Fibroblast of skin of back (primary cell): ENCODE measurements around the gene STPG3.

ENCODE experiments used
- DNase-seq: peaks from one replicate; pipeline ENCODE4 v3.0.0-alpha.2; 2013

Gene STPG3

DNA sequence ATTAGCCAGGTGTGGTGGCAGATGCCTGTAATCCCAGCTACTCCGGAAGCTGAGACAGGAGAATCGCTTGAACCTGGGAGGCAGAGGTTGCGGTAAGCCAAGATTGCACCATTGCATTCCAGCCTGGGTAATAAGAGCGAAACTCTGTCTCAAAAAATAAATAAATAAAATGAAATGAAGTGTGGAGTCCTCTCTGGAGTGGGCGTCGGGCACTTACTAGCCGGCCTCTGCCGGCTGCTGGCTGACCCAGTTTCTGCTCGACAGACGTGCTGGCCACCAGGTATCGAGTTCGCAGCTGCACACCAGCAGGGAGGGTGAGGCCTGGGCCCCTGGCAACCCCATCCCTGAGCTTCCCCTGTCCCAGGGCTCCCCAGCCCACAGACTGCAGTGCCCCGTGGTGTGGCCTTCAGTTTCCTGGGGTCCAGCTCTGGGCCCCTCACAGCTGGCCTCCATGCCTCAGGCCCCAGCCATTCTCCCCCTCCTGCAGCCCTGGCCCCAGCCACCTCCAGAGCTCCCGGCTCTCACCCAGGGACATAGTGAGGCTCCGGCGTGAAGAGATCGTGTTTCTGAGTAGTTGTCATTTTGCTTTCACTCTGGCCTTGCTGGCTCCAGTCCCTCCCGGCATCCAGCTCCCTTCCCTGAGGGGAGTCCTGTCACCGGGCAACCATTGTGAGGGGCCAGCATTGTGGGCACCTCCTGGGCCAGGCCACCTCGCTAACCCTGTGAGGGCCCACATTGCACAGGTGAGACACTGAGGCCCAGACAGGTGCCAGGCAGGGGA is 3.8 kb upstream of the STPG3 start:
- DNase-seq: no peak

GRCh38 chr9:137247916-137248175 is 3.2 kb upstream of the STPG3 start:
- DNase-seq: no peak

GRCh38 chr9:137250329-137251193 is 525 bp upstream of the STPG3 start:
- no peak for DNase-seq

DNA sequence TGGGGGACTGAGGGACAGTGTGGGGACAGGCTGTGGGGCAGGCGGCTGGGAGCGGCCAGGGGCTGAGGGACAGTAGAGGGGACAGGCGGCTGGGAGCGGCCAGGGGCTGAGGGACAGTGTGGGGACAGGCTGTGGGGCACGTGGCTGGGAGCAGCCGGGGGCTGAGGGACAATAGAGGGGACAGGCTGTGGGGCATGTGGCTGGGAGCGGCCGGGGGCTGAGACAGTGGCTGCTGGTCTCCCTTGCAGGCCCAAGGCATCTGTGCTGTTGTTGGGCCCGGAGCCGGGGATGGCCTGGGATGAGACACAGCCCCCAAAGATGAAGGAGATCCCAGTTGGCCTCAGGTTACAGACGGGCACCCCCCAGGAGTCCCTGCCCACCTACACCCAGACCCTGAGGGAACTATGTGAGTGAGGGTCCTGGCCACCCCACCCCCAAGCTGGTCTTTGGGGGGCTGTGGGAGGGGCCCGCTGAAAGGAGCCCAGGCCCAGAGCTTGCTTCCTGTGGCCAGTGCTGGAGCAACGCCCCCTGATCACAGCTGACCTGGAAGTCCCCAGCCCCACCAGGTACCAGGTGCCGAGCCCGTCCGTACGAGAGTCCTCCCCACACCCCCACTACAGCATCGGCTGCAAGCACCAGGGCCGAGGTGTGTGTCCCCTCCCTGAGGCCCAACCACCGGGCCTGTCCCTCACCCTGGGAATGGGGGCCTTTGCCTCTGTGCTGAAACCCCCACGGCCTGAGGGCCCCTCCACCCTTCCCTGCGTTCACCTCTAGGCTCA is 593 bp downstream of the STPG3 start:
- DNase-seq: no peak

DNA sequence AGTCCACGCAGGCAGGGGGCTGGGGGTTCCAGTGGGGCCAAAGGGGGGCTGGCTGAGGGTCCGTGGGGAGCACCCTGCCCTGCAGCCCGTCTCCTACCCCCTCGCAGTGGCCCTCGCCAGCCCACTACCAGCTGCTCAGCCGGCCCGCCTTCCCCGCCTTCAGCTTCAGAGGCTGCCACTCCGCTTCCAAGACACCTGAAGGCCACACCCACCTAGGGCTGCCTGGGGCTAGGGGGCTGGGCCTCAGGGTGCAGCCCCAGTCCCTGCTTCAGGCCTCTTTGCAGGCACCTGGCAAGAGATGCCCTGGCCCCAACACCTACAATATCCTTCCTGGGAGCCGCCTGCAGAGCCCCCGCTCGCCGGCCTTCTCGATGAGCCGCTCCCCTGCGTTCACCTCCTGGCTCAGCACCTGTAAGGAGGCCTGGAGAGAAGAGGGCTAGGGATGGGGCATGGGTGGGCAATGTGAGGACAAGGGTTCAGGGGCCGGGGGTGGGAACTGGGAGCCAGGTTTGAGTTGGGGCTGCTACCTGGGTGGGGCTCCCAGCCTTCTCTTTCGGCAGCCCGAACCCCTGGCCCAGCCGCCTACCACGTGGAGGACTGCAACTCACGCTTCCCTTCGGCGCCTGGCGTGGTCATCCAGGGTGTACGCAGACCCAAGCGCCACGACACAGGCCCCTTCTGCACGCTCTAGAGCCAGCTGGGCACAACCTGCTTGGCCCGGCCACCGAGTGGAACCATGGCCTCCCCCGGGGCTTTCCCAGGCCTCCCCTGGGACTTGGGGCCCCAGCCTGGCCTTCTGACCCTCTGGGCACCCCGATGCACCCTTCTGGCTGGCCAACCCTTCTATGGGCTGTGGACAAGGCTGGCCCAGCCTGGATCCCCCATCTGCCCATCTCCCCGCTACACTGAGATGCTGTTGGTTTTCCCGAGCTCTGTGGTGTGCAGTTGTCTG is 1.7 kb downstream of the STPG3 start:
- DNase-seq: no peak

DNA sequence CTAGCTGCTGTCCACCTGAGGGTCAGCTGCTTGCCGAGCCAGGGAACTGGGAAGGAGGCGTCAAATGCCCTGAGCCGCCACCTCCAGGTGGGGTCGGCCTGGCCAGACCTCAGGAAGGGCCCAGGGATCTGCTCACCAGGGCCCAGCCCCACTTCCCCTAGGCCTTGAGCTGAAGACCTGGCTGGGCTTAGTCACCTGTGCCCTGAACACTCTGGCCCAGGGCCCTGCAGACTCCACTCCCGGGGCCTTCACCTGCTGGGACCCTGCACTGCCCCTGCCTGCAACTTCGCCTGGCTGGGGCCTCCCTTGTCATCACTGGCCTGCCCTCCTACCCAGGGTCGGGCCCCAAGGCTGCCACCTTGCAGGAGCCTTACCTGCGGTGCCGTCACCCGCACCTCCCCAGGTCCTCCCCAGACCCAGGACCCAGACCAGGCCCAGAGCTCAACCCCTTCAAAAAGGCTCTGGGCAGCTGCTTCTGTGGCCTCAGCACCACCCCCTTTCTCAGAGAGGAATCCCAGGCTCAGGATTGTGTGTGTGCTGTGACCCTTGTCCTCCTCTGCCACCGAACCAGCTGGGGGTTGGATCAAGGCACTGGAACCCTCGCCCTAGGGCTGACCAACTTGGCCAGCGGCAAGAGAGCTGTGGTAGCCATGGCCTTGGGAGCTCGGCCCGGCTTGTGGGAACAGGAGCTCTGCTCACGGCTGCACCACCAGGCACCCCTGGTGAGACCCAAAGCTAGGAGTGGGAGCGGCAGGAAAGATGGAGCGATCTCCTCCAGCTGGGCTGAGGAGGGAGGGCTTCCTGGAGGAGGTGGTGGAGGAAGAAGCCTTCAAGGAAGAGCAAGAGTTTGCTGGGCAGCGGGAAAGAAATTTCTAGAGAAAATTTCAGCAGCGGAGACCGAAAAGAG is 2.9 kb downstream of the STPG3 start:
- DNase-seq: no peak

DNA sequence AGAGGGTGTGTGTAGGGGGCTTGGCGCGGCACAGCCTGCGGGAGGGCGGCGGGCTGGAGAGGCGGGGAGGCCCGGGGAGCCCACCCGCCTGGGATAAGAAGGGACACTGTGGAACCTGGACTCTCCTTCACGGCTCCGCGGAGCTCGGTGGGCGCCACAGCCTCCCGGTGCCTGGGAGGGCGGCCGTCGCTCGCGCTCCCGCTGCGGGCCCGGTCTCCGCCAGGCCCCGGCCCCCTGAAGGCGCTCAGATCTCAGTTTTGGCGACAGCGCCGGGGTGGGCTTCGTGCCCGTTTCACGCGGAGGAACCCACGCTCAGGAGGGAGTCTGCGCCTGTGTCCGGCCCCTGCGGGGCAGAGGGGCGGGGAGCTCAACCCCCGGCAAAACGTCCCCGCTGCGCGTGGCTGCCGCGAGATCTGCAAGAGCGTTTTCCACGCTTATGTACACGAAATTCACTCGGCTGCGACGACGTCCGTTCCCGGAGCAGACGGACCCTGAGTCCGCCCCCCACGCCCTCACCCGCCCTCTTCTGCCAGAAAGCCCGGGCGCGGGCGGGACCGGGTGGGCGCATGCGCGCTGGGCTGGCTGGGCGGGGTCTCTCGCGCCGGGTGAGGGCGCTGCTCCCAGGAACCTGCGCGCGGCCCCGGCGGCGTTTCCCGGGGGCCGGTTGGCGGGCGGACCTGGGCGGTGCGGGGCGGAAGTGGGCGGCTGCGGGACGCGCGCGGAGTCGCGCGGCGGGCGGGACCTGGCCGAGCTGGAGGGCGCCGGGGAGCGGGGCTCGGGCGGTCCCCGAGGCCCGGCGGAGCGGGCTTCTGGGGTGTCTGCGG is 3.8 kb downstream of the STPG3 start, which contains the start of gene NELFB:
Gene NELFB, plus strand, starts transcription at position 704 of the 824 bp plus-strand sequence.
- peak; percentile 86 for DNase-seq

DNA sequence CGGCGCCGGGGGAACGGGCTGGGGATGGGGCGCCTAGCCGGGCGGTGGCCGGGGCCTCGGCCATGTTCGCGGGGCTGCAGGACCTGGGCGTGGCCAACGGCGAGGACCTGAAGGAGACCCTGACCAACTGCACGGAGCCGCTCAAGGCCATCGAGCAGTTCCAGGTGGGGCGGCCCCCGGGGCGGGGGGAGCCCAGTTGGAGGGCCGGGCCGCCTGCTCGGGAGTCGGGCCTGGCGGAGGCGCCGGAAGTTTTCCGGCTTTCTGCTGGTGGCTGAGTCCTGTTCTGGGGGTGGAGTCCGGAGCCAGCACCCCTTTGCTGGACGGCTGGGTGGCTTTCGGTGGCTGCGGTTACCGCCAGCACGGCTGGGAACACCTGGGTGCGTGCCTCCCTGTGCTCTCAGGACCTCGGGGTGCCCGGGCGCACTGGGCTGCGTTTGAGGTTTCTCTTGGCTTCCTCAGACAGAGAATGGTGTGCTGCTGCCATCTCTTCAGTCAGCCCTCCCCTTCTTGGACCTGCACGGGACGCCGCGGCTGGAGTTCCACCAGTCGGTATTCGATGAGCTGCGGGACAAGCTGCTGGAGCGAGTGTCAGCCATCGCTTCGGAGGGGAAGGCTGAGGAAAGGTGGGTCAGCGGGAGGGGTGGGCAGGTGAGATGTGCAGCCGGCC is 4.5 kb downstream of the STPG3 start:
- DNase-seq: peak; percentile 44

DNA sequence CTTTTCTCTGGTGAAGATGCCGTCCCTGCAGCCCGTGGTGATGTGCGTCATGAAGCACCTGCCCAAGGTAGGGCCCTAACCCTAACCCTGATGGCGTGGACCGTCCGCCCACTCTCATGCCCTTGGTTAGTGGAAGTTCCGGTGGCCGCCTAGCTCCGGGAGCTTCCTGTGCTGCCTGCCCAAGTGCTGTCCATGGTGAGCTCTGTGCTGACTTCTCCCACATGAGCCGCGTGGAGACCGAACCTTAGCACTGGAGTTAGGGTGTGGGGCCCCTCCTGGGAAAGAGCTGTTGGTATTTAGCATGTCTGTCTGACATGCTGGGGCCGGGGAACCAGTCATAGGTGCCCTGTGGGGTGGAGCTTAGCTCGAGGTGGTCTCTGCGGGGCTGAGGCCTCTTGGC is 5.3 kb downstream of the STPG3 start:
- DNase-seq: no peak

- DNase-seq: no peak
Measured at GRCh38 chr9:137256856-137257255, 5.8 kb downstream of the STPG3 start.

GRCh38 chr9:137262173-137262908 is 11.3 kb downstream of the STPG3 start:
- peak; percentile 56 for DNase-seq

DNA sequence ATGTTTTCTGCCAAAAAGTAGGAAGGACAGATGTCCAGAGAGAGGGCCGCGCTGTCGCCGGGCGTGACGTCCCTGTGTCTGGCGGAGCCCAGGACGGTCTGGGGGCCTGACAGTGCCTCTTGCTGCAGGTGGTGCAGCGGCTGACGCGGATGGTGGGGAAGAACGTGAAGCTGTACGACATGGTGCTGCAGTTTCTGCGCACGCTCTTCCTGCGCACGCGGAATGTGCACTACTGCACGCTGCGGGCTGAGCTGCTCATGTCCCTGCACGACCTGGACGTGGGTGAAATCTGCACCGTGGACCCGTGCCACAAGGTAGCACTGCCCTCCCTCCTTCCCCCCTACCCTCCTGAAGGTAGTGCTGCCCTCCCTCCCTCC is 11.8 kb downstream of the STPG3 start:
- DNase-seq: no peak

- no peak for DNase-seq
Measured at GRCh38 chr9:137263506-137263905, 12.4 kb downstream of the STPG3 start.

DNA sequence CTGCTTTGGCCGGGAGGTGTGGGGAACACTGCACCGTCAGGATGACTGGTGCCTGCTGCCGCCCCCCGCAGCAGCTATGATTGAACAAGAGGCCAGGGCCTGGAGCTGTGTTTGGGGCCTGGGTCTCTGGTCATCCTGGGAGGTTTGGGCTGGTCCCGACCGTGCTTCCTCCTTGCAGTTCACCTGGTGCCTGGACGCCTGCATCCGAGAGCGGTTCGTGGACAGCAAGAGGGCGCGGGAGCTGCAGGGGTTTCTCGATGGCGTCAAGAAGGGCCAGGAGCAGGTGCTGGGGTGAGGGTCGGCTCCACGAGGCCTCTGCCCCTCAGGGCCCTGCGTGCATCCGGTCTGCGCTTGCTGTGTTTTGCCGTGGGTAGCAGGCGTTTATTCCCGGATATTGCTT is 13.0 kb downstream of the STPG3 start:
- no peak for DNase-seq

DNA sequence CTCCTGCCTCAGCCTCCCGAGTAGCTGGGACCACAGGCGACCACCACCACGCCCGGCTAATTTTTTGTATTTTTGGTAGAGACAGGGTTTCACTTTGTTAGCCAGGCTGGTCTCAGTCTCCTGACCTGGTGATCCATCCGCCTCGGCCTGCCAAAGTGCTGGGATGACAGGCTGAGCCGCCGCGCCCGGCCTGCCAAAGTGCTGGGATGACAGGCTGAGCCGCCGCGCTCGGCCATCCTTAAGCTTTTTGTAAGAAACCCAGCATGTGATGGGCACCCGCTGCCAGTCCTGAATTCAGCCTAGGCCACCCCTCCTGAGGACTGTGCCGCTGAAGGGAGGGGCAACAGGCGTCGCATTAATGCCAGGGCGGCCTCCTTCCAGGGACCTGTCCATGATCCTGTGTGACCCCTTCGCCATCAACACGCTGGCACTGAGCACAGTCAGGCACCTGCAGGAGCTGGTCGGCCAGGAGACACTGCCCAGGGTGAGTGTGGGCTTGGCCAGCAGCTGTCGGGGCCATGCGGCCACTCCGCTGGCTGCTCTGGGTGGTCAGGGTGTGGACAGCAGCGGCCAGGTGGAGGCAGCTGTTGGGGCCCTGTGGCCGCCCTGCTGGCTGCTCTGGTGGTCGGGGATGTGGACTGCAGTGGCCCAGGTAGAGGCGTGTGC is 14.5 kb downstream of the STPG3 start:
- no peak for DNase-seq

- DNase-seq: no peak
Measured at GRCh38 chr9:137266162-137266527, 15.1 kb downstream of the STPG3 start.

DNA sequence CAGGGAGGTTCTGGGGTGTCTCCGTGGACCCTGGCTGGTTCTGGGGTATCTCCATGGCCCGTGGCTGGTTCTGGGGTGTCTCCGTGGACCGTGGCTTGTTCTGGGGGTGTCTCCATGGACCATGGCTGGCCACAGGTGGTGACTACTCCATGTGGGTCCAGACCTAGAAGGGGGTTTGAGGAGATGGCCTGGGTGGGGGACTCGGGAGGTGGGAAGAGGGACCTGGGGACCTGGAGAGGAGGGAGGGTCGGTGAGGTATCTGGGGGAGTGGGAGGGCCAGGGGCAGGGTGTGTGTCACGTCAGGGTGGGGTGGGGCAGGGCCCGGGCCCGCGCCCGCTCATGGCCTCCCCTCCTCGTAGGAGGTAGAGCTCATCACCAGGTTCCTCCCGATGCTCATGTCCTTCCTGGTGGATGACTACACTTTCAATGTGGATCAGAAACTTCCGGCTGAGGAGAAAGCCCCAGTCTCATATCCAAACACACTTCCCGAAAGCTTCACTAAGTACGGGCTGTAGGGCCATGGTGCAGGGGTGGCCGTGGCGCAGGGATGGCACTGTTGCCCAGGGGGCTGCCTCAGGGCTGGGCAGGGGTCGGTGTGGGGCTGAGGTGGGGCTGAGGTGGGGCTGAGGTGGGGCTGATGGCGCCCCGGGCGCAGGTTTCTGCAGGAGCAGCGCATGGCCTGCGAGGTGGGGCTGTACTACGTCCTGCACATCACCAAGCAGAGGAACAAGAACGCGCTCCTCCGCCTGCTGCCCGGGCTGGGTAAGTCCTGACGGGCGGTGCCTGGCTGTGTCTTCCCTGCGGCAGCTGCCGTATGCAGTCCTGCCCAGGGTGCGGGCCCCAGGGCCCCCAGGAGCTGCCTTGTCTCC is 15.7 kb downstream of the STPG3 start:
- no peak for DNase-seq
